HG03103 (cell line): Measurements from ENCODE around the gene ARHGAP10.

Source experiments
- ATAC-seq: cut with Tn5 transposase; IDR thresholded peaks from one replicate; pipeline ENCODE4 v1.9.1; 2021; ENCODE audit warnings: low read depth; ENCODE audit not compliant: unreplicated experiment

The ARHGAP10 gene

DNA sequence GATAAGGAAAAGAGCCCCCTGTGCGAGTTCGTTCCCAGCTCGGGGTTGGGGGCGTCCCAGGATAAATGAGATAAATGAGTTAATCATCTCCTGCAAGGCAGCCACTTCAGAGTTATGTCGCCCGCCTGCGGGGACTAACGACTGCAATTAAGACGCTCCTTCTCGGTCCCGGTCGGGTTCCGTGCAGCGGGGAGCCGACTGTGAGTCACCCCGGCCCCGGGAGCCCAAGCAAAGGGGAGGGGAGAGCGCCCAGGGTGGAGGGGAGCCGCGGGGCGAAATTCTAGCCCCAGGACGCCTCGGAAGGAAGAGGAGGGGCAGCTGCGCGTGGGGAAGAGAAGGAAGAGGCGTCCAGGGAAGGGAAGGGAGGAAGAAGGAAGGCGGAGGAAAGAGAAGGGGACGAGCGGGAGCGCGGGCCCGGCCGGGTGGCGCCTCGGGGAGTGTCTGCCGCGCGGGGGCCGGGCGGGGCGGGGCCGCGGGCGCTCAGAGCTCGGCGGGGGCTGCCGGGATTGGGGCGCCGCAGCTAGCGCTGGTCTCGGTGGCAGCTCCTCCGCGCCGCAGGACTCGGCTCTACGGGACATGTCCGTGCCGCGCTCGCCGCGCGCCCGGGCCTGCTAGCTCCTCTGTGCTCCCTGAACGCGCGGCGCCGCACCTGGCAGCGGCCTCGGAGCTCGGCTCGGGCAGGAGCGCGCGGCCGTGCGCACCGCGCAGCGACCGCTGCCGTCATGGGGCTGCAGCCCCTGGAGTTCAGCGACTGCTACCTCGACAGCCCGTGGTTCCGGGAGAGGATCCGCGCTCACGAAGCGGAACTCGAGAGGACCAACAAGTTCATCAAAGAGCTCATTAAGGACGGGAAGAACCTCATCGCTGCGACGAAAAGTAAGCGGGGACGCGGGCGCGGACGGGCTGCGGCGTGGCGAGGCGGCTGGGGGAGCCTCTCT lies at the start of gene ARHGAP10:
Gene ARHGAP10 (plus strand): TSS at position 509 of the 938 bp plus-strand sequence. CDS start 214 bp downstream, at position 723.
- ATAC-seq = peak; percentile 47

DNA sequence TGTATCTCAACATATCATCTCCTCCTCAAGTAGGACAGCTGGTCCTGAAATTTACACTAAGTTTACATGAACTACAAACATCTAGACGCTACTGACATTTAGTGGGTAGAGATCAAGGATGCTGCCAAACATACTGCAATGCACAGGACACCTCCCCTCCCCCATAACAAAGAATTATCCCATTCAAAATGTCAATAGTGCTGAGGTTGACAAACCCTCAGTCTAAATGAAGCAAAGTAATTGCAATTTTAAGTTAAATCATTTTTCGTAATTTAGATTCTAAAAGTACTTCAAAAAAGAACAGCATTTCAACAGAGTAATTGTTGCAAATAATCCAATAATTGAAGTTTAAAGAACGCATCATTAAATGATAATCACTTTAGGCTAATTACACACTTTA lies 49.1 kb upstream of the ARHGAP10 start:
- no peak for ATAC-seq

DNA sequence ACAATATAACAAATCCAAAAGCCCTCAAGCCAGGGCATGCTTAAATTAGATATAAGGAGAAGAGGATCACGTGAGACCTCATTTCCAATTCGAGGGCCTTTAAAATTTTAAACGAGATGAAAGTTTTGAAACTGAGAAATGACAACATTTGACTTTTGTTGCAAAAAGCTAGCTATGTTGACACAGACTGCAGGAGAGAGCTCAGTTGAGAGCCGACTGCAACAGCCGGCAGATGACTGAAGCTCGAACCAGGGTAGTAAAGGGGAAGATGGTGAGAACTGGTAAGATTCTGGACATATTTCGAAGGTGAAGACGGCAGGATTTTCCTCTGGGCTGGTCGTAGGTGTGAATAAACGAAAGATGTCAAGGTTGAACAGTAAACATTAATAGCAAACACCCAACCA lies 48.7 kb upstream of the ARHGAP10 start:
- no peak for ATAC-seq

- ATAC-seq = peak; percentile 99
Measured at GRCh38 chr4:147683717-147684700, 47.9 kb upstream of the ARHGAP10 start, which contains the start of gene PRMT9. Gene PRMT9, minus strand, starts transcription at chr4:147684163. Its CDS starts 176 bp downstream, at chr4:147683987.

DNA sequence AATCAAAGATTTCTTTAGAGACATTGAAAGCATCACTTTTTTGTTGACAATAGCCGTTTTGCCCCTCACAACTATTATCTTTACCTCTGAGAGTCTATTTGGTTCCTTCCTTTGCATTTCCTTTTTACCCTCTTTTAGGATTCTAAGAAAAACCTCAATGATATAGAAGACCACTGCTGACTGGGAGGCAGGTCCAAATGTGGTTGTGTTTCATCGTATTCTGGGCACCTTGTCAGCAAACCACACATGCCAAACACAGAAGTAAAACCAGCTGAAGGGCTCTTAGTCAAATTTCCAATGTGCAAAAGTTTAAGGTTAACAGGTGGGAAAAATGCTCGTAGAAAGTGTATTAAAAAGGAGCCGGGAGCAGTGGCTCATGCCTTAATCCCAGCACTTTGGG lies 42.8 kb upstream of the ARHGAP10 start:
- no peak for ATAC-seq

- ATAC-seq = no peak
Measured at GRCh38 chr4:147691820-147692219, 40.1 kb upstream of the ARHGAP10 start.

DNA sequence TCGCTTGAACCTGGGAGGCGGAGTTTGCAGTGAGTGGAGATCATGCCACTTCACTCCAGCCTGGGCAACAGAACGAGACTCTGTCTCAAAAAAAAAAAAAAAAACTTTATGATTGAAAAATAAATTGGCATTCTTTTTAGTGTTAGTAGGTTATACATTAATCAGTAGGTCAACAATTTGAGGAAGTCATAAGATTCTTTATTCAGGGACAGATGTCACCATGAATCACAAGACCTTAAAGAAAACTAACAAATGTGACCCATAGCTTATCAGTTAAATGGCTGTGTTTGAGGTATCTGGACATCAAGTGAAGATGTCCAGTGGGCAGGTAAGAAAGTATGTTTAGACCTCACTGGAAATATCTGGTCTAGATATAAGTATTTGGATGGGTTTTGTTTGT lies 38.7 kb upstream of the ARHGAP10 start:
- ATAC-seq = no peak

DNA sequence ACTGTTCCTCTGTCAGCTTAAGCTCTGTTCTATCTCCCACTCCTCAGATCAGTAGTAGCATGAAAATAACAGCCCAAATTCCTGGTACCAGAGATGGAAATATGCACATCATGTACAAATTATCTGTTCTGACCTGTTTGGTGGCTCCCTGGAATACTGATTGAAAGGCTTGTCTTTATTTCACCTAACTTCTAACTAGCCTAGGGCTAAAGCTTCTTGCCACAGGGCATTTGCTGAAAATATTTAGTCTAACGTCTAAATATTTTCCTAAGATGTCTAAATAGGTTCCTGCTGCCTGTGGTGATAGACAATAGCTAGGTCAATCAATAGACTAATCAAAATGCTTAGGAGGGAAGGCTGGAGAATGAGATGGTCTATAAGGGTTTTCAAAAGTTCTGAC lies 35.0 kb upstream of the ARHGAP10 start:
- no peak for ATAC-seq

DNA sequence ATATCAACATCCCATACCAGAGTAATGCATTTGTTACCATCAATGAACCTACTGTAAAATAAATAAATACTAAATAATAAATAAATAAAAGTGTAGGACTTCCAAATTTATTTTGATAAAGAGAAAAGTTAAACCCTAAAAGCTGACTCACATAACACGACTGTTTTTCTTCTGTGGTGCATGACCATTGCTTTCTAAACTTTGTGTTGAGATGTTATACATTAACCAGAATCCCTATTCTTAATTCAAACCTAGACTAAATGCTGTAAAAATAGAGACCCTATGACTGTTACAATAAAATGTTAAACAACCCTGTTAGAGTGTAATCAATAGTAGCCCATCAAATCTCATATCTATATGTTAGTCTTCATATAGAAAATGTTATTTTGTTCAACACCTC lies 27.0 kb upstream of the ARHGAP10 start:
- no peak for ATAC-seq

GRCh38 chr4:147707892-147708672 lies 23.8 kb upstream of the ARHGAP10 start:
- ATAC-seq = no peak

DNA sequence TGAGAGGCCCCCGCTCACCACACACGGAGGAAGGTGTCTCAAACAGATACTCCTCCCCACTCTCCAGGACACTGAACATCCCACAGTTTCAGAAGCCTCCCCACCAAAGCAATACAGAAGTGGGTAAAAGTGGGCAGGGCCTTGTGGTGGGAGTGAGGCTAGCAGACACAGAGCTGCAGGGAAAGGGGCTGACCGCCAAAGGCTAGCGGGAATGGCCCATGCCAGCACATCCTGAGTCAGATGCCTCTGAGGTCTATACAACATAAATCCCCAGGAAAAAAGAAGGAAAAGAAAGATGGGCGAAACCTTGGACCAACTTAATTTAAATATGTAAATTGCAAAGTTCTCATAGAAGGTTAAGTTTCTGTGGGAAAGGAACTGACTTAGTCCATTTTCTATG lies 21.9 kb upstream of the ARHGAP10 start:
- no peak for ATAC-seq

DNA sequence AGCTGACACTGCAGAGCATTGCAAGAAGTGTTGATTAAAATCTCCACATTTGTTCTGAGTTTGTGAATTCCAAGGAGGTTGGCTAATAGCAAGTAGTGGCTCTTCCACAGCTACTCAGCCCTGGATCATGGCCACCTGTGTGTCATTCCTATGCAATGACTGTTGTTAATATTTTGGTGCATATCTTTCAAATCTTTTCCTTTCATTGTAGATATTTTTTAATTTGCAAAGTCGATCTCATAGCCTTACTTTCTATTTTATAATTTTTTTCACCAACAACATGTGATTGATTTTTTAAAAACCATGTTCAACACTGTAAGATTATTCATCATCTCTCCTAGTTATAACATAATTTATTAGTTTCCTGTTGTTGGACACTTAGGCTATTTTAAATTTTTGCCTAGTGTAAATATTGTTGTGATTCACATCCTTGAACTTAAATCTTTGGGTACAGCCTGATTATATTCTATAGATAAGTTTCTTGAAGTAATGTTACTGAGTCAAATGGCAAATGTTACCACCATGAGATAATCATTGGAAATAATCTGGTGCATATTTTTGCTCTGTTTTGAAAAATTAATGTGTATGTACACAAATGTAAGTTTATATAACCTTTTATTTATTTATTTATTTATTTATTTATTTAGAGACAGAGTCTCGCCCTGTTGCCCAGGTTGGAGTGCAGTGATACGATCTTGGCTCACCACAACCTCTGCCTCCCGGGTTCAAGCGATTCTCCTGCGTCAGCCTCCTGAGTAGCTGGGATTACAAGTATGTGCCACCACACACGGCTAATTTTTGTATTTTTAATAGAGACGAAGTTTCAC lies 17.1 kb upstream of the ARHGAP10 start:
- ATAC-seq = no peak

DNA sequence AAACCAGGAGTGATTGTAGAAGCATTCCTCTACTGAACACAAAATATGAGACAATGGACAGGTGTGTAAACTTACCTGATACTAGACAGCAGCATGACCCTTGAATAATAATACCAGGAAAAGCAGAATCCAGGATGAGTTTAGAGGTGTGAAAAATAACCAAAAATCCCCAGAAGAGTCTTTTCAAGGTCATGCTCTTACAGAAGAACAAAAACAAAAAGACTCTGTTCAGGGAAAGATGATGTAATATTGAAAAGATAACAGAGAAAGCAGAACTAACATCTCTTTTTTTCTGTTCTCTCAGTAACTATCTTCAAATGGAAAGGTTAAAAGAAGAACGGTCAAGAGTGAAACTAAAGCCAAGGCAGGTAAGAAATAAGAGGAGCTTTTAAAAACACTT lies 14.0 kb upstream of the ARHGAP10 start:
- peak; percentile 84 for ATAC-seq

DNA sequence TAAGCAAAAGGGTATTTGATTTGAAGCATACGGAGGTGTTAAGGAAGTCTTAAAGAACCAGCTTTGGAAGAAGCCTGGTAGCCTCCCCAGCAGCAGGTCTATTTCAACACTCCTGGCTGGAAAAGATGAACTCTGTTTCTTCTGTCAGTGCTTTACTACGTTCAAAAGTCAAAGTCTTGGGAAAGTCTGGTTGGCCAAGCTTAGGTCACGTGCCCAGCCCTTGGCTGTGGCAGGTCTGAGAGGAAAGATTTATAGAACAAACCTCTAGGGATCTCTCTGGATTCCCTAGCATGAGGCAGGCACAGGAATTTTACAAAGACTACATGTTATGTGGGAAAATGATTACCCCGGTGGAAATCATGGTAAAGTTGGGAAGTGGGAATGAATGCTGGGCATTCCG lies 8.6 kb upstream of the ARHGAP10 start:
- ATAC-seq = no peak

DNA sequence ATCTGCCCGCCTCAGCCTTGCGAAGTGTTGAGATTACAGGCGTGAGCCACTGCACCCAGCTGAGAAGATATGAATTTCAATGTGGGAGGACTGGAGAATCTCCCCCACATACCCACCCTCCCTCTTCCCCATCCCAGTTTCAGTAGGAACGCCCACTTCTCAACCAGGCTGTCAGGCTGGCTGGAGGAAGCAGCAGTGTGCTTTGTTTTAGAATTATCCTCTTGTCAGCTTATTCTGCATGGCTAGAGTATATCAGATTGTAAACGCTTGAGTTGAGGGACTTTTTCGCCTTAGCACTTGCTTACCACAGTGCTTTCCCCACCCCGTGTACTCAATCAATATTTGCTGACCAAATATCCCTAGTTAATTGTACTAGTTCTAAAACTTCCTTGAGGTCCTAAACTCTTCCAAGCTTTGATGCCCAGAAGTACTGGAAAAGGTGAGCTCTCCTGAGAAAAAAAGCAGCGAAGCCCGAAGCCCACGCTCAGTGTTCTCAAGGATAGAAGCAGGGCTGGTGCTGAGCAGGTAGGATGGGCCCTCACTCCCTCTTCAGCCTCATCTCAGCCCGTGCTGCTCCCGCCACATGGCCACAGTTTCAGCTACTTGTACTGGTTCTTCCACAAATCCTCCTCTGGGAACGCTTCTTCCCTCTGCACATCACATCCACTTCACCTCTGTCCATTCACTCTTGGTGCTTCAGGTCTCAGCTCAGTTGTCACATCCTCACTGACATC lies 7.3 kb upstream of the ARHGAP10 start:
- ATAC-seq = no peak

GRCh38 chr4:147725673-147726072 lies 6.2 kb upstream of the ARHGAP10 start:
- ATAC-seq = no peak

GRCh38 chr4:147727476-147728028 lies 4.3 kb upstream of the ARHGAP10 start:
- ATAC-seq = no peak

DNA sequence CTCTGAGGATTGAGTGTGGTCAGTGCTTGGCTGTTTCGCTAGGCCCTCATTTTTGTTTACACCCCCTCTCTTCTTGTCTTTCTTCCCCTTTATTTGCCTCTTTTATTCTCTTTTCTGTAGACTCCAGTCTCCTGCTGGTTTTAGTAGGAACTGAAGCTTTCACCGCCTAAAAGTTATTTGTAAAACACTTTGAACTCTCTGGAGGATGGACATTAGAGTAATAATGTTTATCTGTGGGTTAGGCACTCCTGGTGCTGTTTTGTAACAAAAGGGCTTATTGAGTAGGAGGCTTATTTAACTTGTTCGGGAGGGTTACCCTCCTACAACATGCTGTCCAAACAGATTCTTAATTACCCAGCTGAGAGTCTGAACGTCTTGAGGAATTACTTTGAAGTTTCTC lies 1.6 kb upstream of the ARHGAP10 start:
- no peak for ATAC-seq
